MCF 10A (cell line): ENCODE results near the gene NCK2. TPM values are rescaled to one million over a fixed set of nuclear protein-coding genes. Genes with fewer than 3 reads are reported as not detected.

Source experiments
- BruUV-seq: library from RNA; stranded (reverse); fragments of 400-500 nt; replicated peaks from 2 replicates; lab custom pipeline; 2021; lab: Mats Ljungman, UMichigan
- CTCF ChIA-PET: fragments of 300-600 bp; sonication (Branson Sonifier 250); formaldehyde crosslinking; extraction: SDS; loops from one replicate; lab custom pipeline; 2021; ENCODE audit warnings: antibody characterized with exemption, inconsistent platforms; lab: Yijun Ruan, JAX
- POLR2A ChIA-PET: fragments of 300-600, 350-650 bp; sonication (Branson Sonifier 250); formaldehyde crosslinking; extraction: SDS; loops from one replicate; lab custom pipeline; 2020; ENCODE audit warnings: antibody characterized with exemption, inconsistent platforms; lab: Yijun Ruan, JAX
- DNase-seq: peaks from one replicate; pipeline ENCODE4 v3.0.0-alpha.2; 2018; ENCODE audit not compliant: unreplicated experiment
- H3K27ac Mint-ChIP-seq: one replicate; pipeline ENCODE4 v1.8.0; 2022; ENCODE audit warnings: mild to moderate bottlenecking, low read depth, mixed read lengths; ENCODE audit not compliant: unreplicated experiment
- H3K27me3 Mint-ChIP-seq: one replicate; pipeline ENCODE4 v1.8.0; 2022; ENCODE audit warnings: mixed read lengths; ENCODE audit not compliant: insufficient read depth, unreplicated experiment
- H3K36me3 Mint-ChIP-seq: one replicate; pipeline ENCODE4 v1.8.0; 2022; ENCODE audit warnings: mild to moderate bottlenecking, moderate library complexity, mixed read lengths; ENCODE audit not compliant: insufficient read depth, unreplicated experiment
- H3K4me1 Mint-ChIP-seq: one replicate; pipeline ENCODE4 v1.8.0; 2022; ENCODE audit warnings: mixed read lengths; ENCODE audit not compliant: insufficient read depth, unreplicated experiment
- H3K4me3 Mint-ChIP-seq: one replicate; pipeline ENCODE4 v1.8.0; 2022; ENCODE audit warnings: mild to moderate bottlenecking, moderate library complexity, mixed read lengths; ENCODE audit not compliant: unreplicated experiment
- H3K9me3 Mint-ChIP-seq: one replicate; pipeline ENCODE4 v1.8.0; 2022; ENCODE audit warnings: mixed read lengths; ENCODE audit not compliant: unreplicated experiment
- CTCF ChIP-seq: fragments of 200-600 bp; IDR thresholded peaks from one replicate; pipeline ENCODE4 v1.8.0; 2022; ENCODE audit warnings: antibody characterized with exemption, mild to moderate bottlenecking; ENCODE audit not compliant: unreplicated experiment
- intact Hi-C: fragments of 100-400 bp; cut with micrococcal nuclease; formaldehyde crosslinking; loops from 2 replicates; pipeline ENCODE4 v1.14.1; 2022
- total RNA-seq: library from RNA; stranded (reverse); gene quantifications from 2 replicates; pipeline ENCODE4 v1.2.3, GENCODE V29; 2022

The NCK2 gene
- total RNA-seq, 1 experiment from 2014 or later, result 36.5 TPM

GRCh38 chr2:105836840-105837692, 92.4 kb downstream of the NCK2 start:
- CTCF ChIA-PET, result interaction anchor here (0.6 to 1.0 kb wide), 2 partner anchors 14 to 228 kb away, joined by 3 to 7 read pairs; no protein-coding TSS in a partner anchor
- Mint-ChIP-seq H3K9me3 (peaks cover 9% of the 10 kb centered on the region), H3K27me3 (no peaks in the 10 kb centered on the region), H3K36me3 (peaks cover 6% of the 10 kb centered on the region), H3K4me1 (peaks cover 5% of the 10 kb centered on the region), H3K4me3 (no peak overlapping the region), H3K27ac (no peak overlapping the region)
- no peak for DNase-seq
- intact Hi-C loops, result no loop called here
- no peak for TF ChIP-seq CTCF
- POLR2A ChIA-PET, result no interaction called here
- no TSS peak for BruUV-seq

GRCh38 chr2:105839793-105840192, 95.1 kb downstream of the NCK2 start:
- no TSS peak for BruUV-seq
- no peak overlapping the region for H3K4me3 Mint-ChIP-seq
- CTCF ChIA-PET, result interaction anchor here (1.4 kb wide), 1 partner anchor 13 kb away, joined by 4 read pairs; no protein-coding TSS in a partner anchor
- TF ChIP-seq CTCF, result no peak
- peaks cover 5% of the 10 kb centered on the region for H3K4me1 Mint-ChIP-seq
- intact Hi-C loops, result no loop called here
- DNase-seq, result no peak
- no peaks in the 10 kb centered on the region for H3K9me3 Mint-ChIP-seq
- no peak overlapping the region for H3K27ac Mint-ChIP-seq
- no peaks in the 10 kb centered on the region for H3K27me3 Mint-ChIP-seq
- POLR2A ChIA-PET, result no interaction called here
- H3K36me3 Mint-ChIP-seq, result peaks cover 6% of the 10 kb centered on the region

GRCh38 chr2:105840933-105841332, 96.2 kb downstream of the NCK2 start:
- ChIA-PET CTCF (no interaction called here), POLR2A (no interaction called here)
- peaks cover 5% of the 10 kb centered on the region for H3K4me1 Mint-ChIP-seq
- H3K36me3 Mint-ChIP-seq, result peaks cover 6% of the 10 kb centered on the region
- no peak overlapping the region for H3K4me3 Mint-ChIP-seq
- no peak for DNase-seq
- BruUV-seq, result no TSS peak
- intact Hi-C loops, result no loop called here
- TF ChIP-seq CTCF, result no peak
- no peaks in the 10 kb centered on the region for H3K9me3 Mint-ChIP-seq
- no peaks in the 10 kb centered on the region for H3K27me3 Mint-ChIP-seq
- H3K27ac Mint-ChIP-seq, result no peak overlapping the region

GRCh38 chr2:105841551-105841950, 96.8 kb downstream of the NCK2 start:
- POLR2A ChIA-PET, result no interaction called here
- BruUV-seq, result no TSS peak

More at GRCh38 chr2:105841551-105841950, 96.8 kb downstream of the NCK2 start:
- Mint-ChIP-seq H3K27me3 (no peaks in the 10 kb centered on the region), H3K27ac (no peak overlapping the region), H3K4me3 (no peak overlapping the region), H3K36me3 (peaks cover 6% of the 10 kb centered on the region), H3K4me1 (peaks cover 5% of the 10 kb centered on the region), H3K9me3 (no peaks in the 10 kb centered on the region)
- DNase-seq, result no peak
- TF ChIP-seq CTCF, result no peak
- CTCF ChIA-PET, result no interaction called here
- intact Hi-C loops, result no loop called here
